HCT116 (cell line): ENCODE results near the gene UBE2E2. TPM values are rescaled to one million over a fixed set of nuclear protein-coding genes. Genes with fewer than 3 reads are reported as not detected.

Experiments used
- ATAC-seq: fragments of 200-7000 bp; cut with Tn5 transposase; 2 replicates; pipeline ENCODE4 v1.9.1; 2020; ENCODE audit warnings: mild to moderate bottlenecking, moderate library complexity
- BruUV-seq: library from RNA; stranded (reverse); fragments of 400-500 nt; replicated peaks from 2 replicates; lab custom pipeline; 2021; lab: Mats Ljungman, UMichigan
- CTCF ChIA-PET: fragments of 300-600 bp; sonication (Branson Sonifier 250); formaldehyde crosslinking; loops from one replicate; lab custom pipeline; 2021; ENCODE audit warnings: antibody characterized with exemption; lab: Charles Lee
- POLR2A ChIA-PET: fragments of 300-600, 350-600 bp; sonication (Branson Sonifier 250); formaldehyde crosslinking; loops from one replicate; lab custom pipeline; 2021; ENCODE audit warnings: antibody characterized with exemption; lab: Charles Lee
- RAD21 ChIA-PET, 2 experiments: fragments of 300-600 bp; sonication (Branson Sonifier 250); formaldehyde crosslinking; loops; one replicate each; lab custom pipeline; 2023; ENCODE audit warnings: low total read pairs in 2 of 2; ENCODE audit not compliant: uncharacterized antibody in 2 of 2, unreplicated experiment in 2 of 2, low non-redundant PET in 1 of 2; lab: Charles Lee
- DNase-seq: peaks from one replicate; pipeline ENCODE4 v3.0.0-alpha.2; 2010; ENCODE audit warnings: low read depth, low spot score
- H2AFZ ChIP-seq: fragments of 200-600 bp; shearing (Covaris generic), sonication (generic); 2 replicates; pipeline ENCODE4 v1.6.1; 2017; ENCODE audit warnings: low read depth, mixed run types, mixed read lengths, antibody characterized with exemption, low read length; ENCODE audit not compliant: poor library complexity, severe bottlenecking
- H3K27ac ChIP-seq: 2 replicates; pipeline ENCODE4 v1.5.1; 2012; ENCODE audit warnings: low read depth, low read length
- H3K27me3 ChIP-seq: fragments of 200-600 bp; sonication (generic); 2 replicates; pipeline ENCODE4 v1.6.1; 2016; ENCODE audit warnings: mixed run types, low read length, mixed read lengths; ENCODE audit not compliant: insufficient read depth
- H3K36me3 ChIP-seq, 2 experiments: fragments of 200-500 bp in 1 of 2; fragments of 200-600 bp in 1 of 2; sonication (Bioruptor generic) in 1 of 2; sonication (generic) in 1 of 2; 2 replicates each; pipeline versions ENCODE4 v1.5.1 to v1.6.1; 2014 to 2016; ENCODE audit warnings: low read length in 2 of 2, inconsistent platforms in 1 of 2, mixed read lengths in 1 of 2, mixed run types in 1 of 2; ENCODE audit not compliant: insufficient read depth in 2 of 2, control insufficient read depth in 1 of 2
- H3K4me1 ChIP-seq, 2 experiments: fragments of 200-600 bp in 1 of 2; sonication (generic) in 1 of 2; 2 replicates each; pipeline versions ENCODE4 v1.5.1 to v1.6.1; 2012 to 2017; ENCODE audit warnings: low read length in 2 of 2, inconsistent platforms in 1 of 2, mild to moderate bottlenecking in 1 of 2, mixed read lengths in 1 of 2, mixed run types in 1 of 2, moderate library complexity in 1 of 2; ENCODE audit not compliant: insufficient read depth in 2 of 2, control insufficient read depth in 1 of 2
- H3K4me2 ChIP-seq: fragments of 200-600 bp; sonication (generic); 2 replicates; pipeline ENCODE4 v1.6.1; 2017; ENCODE audit warnings: mixed run types, low read length, mixed read lengths
- H3K4me3 ChIP-seq, 2 experiments: fragments of 200-600 bp in 1 of 2; sonication (generic) in 1 of 2; replicated peaks in 1 of 2; 2 replicates each; pipeline ENCODE4 v1.5.1; 2011 to 2016; ENCODE audit warnings: low read length in 2 of 2, control low read depth in 1 of 2, low read depth in 1 of 2, mild to moderate bottlenecking in 1 of 2, mixed read lengths in 1 of 2, mixed run types in 1 of 2
- H3K79me2 ChIP-seq: fragments of 200-600 bp; sonication (generic); 2 replicates; pipeline ENCODE4 v1.6.1; 2017; ENCODE audit warnings: mild to moderate bottlenecking, mixed run types, low read length, moderate library complexity, mixed read lengths; ENCODE audit not compliant: insufficient read depth
- H3K9ac ChIP-seq: fragments of 200-600 bp; sonication (generic); 2 replicates; pipeline ENCODE4 v1.6.1; 2016; ENCODE audit warnings: low read length, mixed read lengths
- H3K9me2 ChIP-seq: fragments of 200-600 bp; sonication (generic), shearing (Covaris generic); 2 replicates; pipeline ENCODE4 v1.6.1; 2017; ENCODE audit warnings: mixed run types, mild to moderate bottlenecking, moderate library complexity; ENCODE audit not compliant: insufficient read depth
- H3K9me3 ChIP-seq, 2 experiments: fragments of 200-500 bp in 1 of 2; fragments of 200-600 bp in 1 of 2; sonication (Bioruptor generic) in 1 of 2; sonication (generic) in 1 of 2; 2 replicates each; pipeline ENCODE4 v1.6.1; 2014 to 2017; ENCODE audit warnings: low read length in 2 of 2, mixed read lengths in 2 of 2, inconsistent platforms in 1 of 2, low read depth in 1 of 2, mild to moderate bottlenecking in 1 of 2, mixed run types in 1 of 2, moderate library complexity in 1 of 2; ENCODE audit not compliant: control insufficient read depth in 1 of 2, insufficient read depth in 1 of 2
- H4K20me1 ChIP-seq: fragments of 200-600 bp; sonication (generic), shearing (Covaris generic); 2 replicates; pipeline ENCODE4 v1.6.1; 2017; ENCODE audit warnings: mixed run types, mild to moderate bottlenecking, moderate library complexity; ENCODE audit not compliant: insufficient read depth
- ATF3 ChIP-seq: IDR thresholded peaks from 2 replicates; pipeline ENCODE4 v1.6.1; 2012
- CBX3 ChIP-seq: IDR thresholded peaks from 2 replicates; pipeline ENCODE4 v1.6.1; 2012; ENCODE audit warnings: low read depth
- CEBPB ChIP-seq: IDR thresholded peaks from 2 replicates; pipeline ENCODE4 v1.6.1; 2012; ENCODE audit warnings: low read depth
- CTCF ChIP-seq, 3 experiments: fragments of 200-600 bp in 1 of 3; sonication (generic) in 1 of 3; IDR thresholded peaks in 2 of 3; conservative IDR thresholded peaks in 1 of 3; 2 replicates each; pipeline ENCODE4 v1.5.1; 2012 to 2017; ENCODE audit warnings: low read depth in 2 of 3, low read length in 2 of 3, antibody characterized with exemption in 1 of 3, borderline replicate concordance in 1 of 3, control low read depth in 1 of 3, mild to moderate bottlenecking in 1 of 3, mixed read lengths in 1 of 3, mixed run types in 1 of 3, moderate library complexity in 1 of 3; ENCODE audit not compliant: insufficient read depth in 1 of 3
- EGR1 ChIP-seq: IDR thresholded peaks from 2 replicates; pipeline ENCODE4 v1.6.1; 2012; ENCODE audit warnings: low read depth
- ELF1 ChIP-seq: IDR thresholded peaks from 2 replicates; pipeline ENCODE4 v1.6.1; 2012; ENCODE audit warnings: low read depth, borderline replicate concordance
- EZH2phosphoT487 ChIP-seq: fragments of 200-600 bp; IDR thresholded peaks from 2 replicates; pipeline ENCODE4 v1.6.1; 2018; ENCODE audit warnings: antibody characterized with exemption, borderline replicate concordance
- FOSL1 ChIP-seq: IDR thresholded peaks from 2 replicates; pipeline ENCODE4 v1.6.1; 2012; ENCODE audit warnings: low read depth
- JUND ChIP-seq: IDR thresholded peaks from 2 replicates; pipeline ENCODE4 v1.6.1; 2012
- SIN3A ChIP-seq: IDR thresholded peaks from 2 replicates; pipeline ENCODE4 v1.6.1; 2012; ENCODE audit warnings: low read depth
- SP1 ChIP-seq: IDR thresholded peaks from 2 replicates; pipeline ENCODE4 v1.6.1; 2012; ENCODE audit warnings: low read depth
- TCF7L2 ChIP-seq: IDR thresholded peaks from 2 replicates; pipeline ENCODE4 v1.7.0; 2011; ENCODE audit warnings: borderline replicate concordance, inconsistent platforms; ENCODE audit not compliant: insufficient read depth, insufficient read length; ENCODE audit errors: extremely low read depth
- YY1 ChIP-seq: IDR thresholded peaks from 2 replicates; pipeline ENCODE4 v1.6.1; 2011; ENCODE audit warnings: low read length, low read depth, moderate library complexity, mild to moderate bottlenecking; ENCODE audit not compliant: insufficient replicate concordance; ENCODE audit errors: extremely low read depth
- ZBTB33 ChIP-seq: IDR thresholded peaks from 2 replicates; pipeline ENCODE4 v1.6.1; 2011; ENCODE audit warnings: mild to moderate bottlenecking, low read length, moderate library complexity; ENCODE audit not compliant: insufficient replicate concordance; ENCODE audit errors: extremely low read depth
- ZNF274 ChIP-seq: fragments of 200-500 bp; sonication (Bioruptor generic); IDR thresholded peaks from 2 replicates; pipeline ENCODE4 v1.6.1; 2014; ENCODE audit warnings: mild to moderate bottlenecking, low read depth, low read length, inconsistent platforms
- intact Hi-C: fragments of 100-400 bp; cut with micrococcal nuclease; formaldehyde crosslinking; loops from 2 replicates; pipeline ENCODE4 v1.10.0; 2022
- total RNA-seq: library from RNA; stranded (reverse); gene quantifications from one replicate; pipeline ENCODE4 v1.2.1, GENCODE V29; 2021; ENCODE audit not compliant: unreplicated experiment

Gene UBE2E2
- total RNA-seq, 1 experiment from 2014 or later = 21.4 TPM

- TF ChIP-seq CEBPB = no peak
Measured at GRCh38 chr3:23452408-23452807, 249.3 kb downstream of the UBE2E2 start (continued).

- Histone ChIP-seq H2AFZ (no peak overlapping the region), H3K4me1 (no peaks in the 10 kb centered on the region)
- intact Hi-C loops = no loop called here
- CTCF ChIA-PET = no interaction called here
- RAD21 ChIA-PET = no interaction called here
- no peak for TF ChIP-seq CBX3
- TF ChIP-seq, all 23 proteins: peak for 0
- POLR2A ChIA-PET = no interaction called here
- BruUV-seq = no TSS peak
- Histone ChIP-seq H3K36me3 (no peaks in the 10 kb centered on the region), H3K9me3 (no peaks in the 10 kb centered on the region), H4K20me1 (no peaks in the 10 kb centered on the region), H3K79me2 (no peaks in the 10 kb centered on the region), H3K27ac (no peak overlapping the region), H3K4me2 (no peak overlapping the region), H3K4me3 (no peak overlapping the region), H3K27me3 (no peaks in the 10 kb centered on the region; the same call in 1 of the 2 replicates), H3K9me2 (no peaks in the 10 kb centered on the region), H3K9ac (no peak overlapping the region)
- DNase-seq (no peak), ATAC-seq (no peak)
Measured at GRCh38 chr3:23455084-23455483, 252.0 kb downstream of the UBE2E2 start.

- intact Hi-C loops = no loop called here
- DNase-seq (no peak), ATAC-seq (no peak)
- Histone ChIP-seq H3K9me3 (no peaks in the 10 kb centered on the region), H3K27me3 (no peaks in the 10 kb centered on the region; the same call in 1 of the 2 replicates), H3K9me2 (no peaks in the 10 kb centered on the region), H2AFZ (no peak overlapping the region), H3K4me2 (no peak overlapping the region), H3K4me1 (no peaks in the 10 kb centered on the region), H3K36me3 (no peaks in the 10 kb centered on the region), H3K79me2 (no peaks in the 10 kb centered on the region), H4K20me1 (no peaks in the 10 kb centered on the region), H3K27ac (no peak overlapping the region), H3K9ac (no peak overlapping the region), H3K4me3 (no peak overlapping the region)
- ChIA-PET POLR2A (no interaction called here), RAD21 (no interaction called here), CTCF (no interaction called here)
- no TSS peak for BruUV-seq
- TF ChIP-seq CEBPB (no peak), YY1 (no peak), CTCF (IDR thresholded peaks at IDR 0.05 in 2 of 3, conservative IDR thresholded peaks at IDR 0.05 in 1 of 3; ENCODE audit: borderline replicate concordance in 1 of 3, insufficient read depth in 1 of 3, low read depth in 2 of 3, low read length in 2 of 3) (no peak), CBX3 (no peak), SIN3A (no peak), EZH2phosphoT487 (no peak), ELF1 (no peak), TCF7L2 (no peak), FOSL1 (no peak), ZBTB33 (no peak), ZNF274 (no peak), EGR1 (no peak), JUND (no peak), SP1 (no peak), ATF3 (no peak)
Measured at GRCh38 chr3:23455775-23456174, 252.6 kb downstream of the UBE2E2 start.
